HG03439 (cell line): ENCODE data around the gene SLX4.

Source experiments
- ATAC-seq: cut with Tn5 transposase; IDR thresholded peaks from one replicate; pipeline ENCODE4 v1.9.1; 2021; ENCODE audit warnings: mild to moderate bottlenecking, moderate library complexity; ENCODE audit not compliant: unreplicated experiment

Gene SLX4

GRCh38 chr16:3583303-3584038 is 27.9 kb downstream of the SLX4 start:
- no peak for ATAC-seq

GRCh38 chr16:3582276-3583165 is 28.9 kb downstream of the SLX4 start:
- no peak for ATAC-seq

GRCh38 chr16:3581392-3581791 is 30.0 kb downstream of the SLX4 start:
- ATAC-seq = no peak

GRCh38 chr16:3580686-3581085 is 30.7 kb downstream of the SLX4 start:
- ATAC-seq = no peak

GRCh38 chr16:3580251-3580651 is 31.2 kb downstream of the SLX4 start:
- ATAC-seq = no peak

- no peak for ATAC-seq
Measured at GRCh38 chr16:3579776-3580175, 31.6 kb downstream of the SLX4 start.

- no peak for ATAC-seq
Measured at GRCh38 chr16:3578610-3579551, 32.5 kb downstream of the SLX4 start.

- no peak for ATAC-seq
Measured at GRCh38 chr16:3578121-3578520, 33.3 kb downstream of the SLX4 start.

GRCh38 chr16:3577302-3577752 is 34.1 kb downstream of the SLX4 start, which contains the start of gene NLRC3:
TSS of gene NLRC3 (minus strand) at chr16:3577403. CDS start at chr16:3565036, 12,367 bp downstream.
- ATAC-seq = no peak

GRCh38 chr16:3576211-3576610 is 35.2 kb downstream of the SLX4 start:
- no peak for ATAC-seq

GRCh38 chr16:3575491-3575890 is 35.9 kb downstream of the SLX4 start:
- ATAC-seq = no peak

GRCh38 chr16:3574195-3574594 is 37.2 kb downstream of the SLX4 start:
- no peak for ATAC-seq

- no peak for ATAC-seq
Measured at GRCh38 chr16:3573146-3573815, 38.1 kb downstream of the SLX4 start.

GRCh38 chr16:3570420-3571062 is 40.9 kb downstream of the SLX4 start:
- no peak for ATAC-seq

GRCh38 chr16:3569851-3570250 is 41.6 kb downstream of the SLX4 start:
- no peak for ATAC-seq

- ATAC-seq = no peak
Measured at GRCh38 chr16:3566990-3567389, 44.4 kb downstream of the SLX4 start.

GRCh38 chr16:3564889-3565141 is 46.6 kb downstream of the SLX4 start:
- ATAC-seq = no peak

GRCh38 chr16:3564130-3564888 is 47.1 kb downstream of the SLX4 start:
- no peak for ATAC-seq

GRCh38 chr16:3562914-3563480 is 48.4 kb downstream of the SLX4 start:
- ATAC-seq = no peak
